GM18511 (cell line): ENCODE measurements around the gene YTHDF2.
A peak's percentile ranks its signal among the peaks of the same experiment; 100 is the strongest.
"Not testable (repeated sequence)": the region's sequence is repeated elsewhere in the genome, so short reads cannot be mapped to it uniquely, and the experiment has no call there.

Experiments used
- ATAC-seq: cut with Tn5 transposase; IDR thresholded peaks from one replicate; pipeline ENCODE4 v1.9.1; 2021; ENCODE audit warnings: mild to moderate bottlenecking, moderate library complexity; ENCODE audit not compliant: unreplicated experiment

YTHDF2 gene

DNA sequence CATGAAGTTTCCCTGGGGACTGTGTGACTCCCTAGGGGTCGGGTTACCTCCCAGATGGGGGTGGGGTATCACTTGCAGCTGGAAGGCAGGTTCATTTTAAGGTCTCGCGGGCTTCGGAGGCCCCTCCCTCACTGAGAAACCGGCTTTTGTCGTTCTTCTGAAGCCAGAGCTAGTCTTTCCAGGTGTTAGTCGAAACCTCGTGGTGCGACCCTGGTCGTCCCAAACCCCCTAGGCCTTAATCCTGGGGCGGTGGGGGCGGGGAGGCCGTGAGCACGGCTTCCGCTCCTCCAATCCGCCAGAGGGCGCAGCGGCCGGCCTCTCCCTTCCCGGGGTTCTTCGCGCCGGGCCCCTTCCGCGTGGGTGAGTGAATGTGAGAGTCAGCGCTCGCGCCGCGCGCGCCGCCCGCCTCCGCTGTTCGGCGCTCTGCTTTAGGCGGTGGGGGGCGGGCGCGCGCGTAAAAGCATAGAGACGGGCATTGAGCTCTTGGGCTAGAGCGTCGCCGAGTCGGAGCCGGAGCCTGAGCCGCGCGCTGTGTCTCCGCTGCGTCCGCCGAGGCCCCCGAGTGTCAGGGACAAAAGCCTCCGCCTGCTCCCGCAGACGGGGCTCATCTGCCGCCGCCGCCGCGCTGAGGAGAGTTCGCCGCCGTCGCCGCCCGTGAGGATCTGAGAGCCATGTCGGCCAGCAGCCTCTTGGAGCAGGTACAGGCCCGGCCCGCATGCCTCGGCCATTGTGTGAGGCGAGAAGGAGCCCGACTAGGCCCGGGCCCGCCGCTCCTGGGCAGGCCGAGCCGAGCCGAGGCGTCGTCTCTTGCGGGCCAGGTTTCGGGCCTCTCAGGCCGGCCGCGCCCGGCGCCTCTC lies at the start of gene YTHDF2:
TSS of gene YTHDF2 (plus strand) at position 491 of the 857 bp plus-strand sequence. CDS start at position 672, 181 bp downstream.
- peak; percentile 87 for ATAC-seq

DNA sequence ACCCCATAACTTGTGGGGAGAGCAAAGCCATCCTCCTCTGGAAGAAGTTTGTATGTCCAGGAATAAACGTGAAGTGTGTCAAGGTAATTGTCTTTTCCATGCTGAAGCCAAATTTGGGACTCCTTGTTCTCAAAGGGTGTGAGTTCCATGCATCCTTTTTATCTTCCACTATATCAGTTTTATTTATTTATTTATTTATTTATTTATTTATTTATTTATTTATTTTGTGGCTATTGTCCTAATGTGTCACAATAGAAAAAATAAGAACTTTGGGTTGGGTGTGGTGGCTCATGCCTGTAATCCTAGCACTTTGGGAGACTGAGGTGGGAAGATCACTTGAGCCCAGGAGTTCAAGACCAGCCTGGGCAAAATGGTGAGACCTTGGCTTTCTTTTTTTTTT lies 45.1 kb upstream of the YTHDF2 start:
- ATAC-seq = not testable (repeated sequence)

DNA sequence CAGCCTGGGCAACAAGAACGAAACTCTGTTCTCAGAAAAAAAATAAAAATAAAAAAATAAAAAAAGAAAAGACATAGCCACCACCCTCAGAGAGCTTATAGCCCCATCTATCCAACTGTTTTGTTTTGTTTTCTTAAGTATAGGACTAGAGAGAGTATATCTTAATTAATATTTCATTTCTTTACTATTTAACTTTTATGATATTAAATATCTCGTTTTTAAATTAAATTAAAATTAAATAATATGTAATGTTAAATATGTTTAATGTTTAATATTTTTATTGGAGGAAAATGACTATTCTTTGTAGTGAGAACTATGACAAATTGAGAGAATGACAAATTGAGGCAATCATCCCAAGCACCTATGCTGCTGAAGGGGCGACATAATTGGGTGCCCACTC lies 33.1 kb upstream of the YTHDF2 start:
- ATAC-seq = no peak

DNA sequence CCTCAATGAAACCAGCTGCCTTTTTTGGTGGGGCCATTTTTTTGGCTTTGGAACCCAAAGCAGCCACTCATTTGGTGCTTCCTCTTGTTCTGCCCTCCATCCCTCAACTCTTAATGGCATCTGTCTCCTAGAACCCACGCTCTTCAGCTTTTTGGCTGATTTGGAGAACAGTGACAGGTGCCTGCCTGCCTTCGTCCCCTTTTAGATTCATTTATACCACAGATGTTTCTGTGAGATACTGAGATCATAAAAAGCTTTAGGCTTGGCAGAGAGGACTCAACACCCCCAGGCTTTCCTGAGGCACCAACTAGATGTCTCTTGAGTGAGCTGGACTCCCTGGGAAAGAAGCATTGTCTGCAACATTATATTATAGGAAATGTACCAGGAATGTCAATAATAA lies 20.4 kb upstream of the YTHDF2 start:
- no peak for ATAC-seq

DNA sequence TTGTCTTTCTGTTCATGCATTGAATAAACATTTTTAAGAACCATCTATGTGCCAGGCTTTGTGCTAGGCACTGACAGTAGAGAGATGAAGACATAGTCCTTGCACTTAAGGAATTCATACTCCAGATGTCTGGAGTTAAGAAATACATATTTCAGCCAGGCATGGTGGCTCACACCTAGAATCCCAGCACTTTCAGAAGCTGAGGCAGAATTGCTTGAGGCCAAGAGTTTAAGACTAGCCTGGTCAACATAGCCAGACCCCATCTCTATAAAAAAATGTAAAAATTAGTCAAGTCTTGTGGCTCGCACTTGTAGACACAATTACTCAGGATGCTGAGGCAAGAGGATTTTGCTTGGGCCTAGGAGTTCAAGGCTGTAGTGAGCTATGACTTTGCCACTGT lies 18.6 kb upstream of the YTHDF2 start:
- ATAC-seq = no peak

DNA sequence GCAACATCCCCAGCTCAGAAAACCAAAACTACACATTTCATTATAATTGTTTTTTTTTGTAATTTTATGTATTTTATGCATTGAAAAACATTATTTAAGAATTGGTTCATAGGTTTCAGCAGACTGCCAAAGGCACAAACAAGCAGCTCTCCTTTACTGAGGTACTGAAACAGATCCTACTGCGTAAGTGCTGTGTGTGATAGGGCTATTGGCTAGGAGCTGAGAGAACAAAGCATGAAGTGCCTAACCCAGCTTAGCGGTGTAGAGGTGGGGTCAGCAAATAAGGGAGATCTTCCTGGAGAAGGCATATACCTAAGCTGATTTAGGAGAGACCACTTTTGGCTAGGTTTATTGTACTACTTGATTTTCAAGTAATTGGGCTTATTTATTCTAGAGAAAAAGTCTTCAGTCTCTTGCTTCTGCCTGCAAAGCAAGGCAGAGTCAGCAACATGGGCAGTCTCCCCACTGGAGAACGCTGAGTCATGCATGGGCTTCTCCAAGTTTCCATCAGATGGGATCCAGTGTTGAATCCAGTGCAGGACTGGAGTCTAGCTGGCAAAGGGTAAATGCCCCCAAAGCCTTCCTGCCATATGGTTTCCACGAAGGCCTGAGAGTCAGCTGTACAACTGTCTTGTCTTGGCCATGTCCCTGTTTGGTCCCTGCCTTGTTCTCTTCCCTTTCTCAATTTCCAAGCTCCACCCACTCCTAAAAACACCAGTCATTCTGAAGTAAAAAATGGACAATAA lies 18.0 kb upstream of the YTHDF2 start:
- ATAC-seq = no peak

- no peak for ATAC-seq
These were observed 17.5 kb upstream of the YTHDF2 start for GRCh38 chr1:28719332-28719619.

GRCh38 chr1:28720376-28720775 lies 16.4 kb upstream of the YTHDF2 start:
- ATAC-seq = no peak

- not testable (repeated sequence) for ATAC-seq
These were observed 14.8 kb upstream of the YTHDF2 start for GRCh38 chr1:28721927-28722326.

GRCh38 chr1:28725365-28725764 lies 11.4 kb upstream of the YTHDF2 start:
- ATAC-seq = not testable (repeated sequence)

GRCh38 chr1:28735961-28736449 lies 735 bp upstream of the YTHDF2 start:
- ATAC-seq = no peak

DNA sequence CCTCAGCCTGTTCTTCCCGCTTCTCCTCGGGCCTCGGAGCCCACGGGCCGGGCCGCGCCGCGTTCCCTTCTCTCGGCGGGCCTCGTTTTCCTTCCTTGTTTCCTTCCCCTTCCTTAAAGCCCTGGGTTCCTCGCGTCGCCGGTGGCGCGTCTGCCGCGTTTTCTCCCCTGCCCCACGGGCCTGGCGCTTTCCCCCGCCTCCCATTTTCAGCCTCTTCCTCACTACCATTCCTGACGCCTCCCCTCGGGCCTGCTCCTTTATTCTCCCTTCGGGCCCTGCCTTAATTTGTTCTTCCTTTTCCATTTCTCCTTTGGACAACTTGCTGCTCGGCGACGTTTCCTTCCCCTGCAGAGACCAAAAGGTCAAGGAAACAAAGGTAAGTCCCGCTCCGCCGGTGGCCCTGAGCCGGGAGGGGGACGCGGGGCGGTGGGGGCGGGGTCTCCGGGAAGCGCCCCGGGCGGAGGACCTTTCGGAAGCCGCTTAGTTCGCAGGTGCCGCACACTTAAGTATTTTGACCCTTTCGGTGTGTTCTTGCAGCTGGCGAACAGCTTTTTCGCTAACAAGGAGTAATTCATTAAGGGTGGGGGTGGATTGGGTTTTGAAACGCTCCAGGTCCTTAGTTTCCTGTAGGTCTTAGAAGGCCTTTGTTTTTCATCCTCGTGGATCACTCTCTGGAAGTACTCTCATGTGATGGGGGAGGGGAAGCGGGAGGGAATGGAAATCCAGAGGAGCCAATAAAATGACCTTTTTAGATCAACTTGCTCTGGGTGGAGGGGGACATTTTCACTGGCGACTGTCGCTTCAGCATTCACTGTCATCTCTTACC lies 780 bp downstream of the YTHDF2 start:
- peak; percentile 22 for ATAC-seq

DNA sequence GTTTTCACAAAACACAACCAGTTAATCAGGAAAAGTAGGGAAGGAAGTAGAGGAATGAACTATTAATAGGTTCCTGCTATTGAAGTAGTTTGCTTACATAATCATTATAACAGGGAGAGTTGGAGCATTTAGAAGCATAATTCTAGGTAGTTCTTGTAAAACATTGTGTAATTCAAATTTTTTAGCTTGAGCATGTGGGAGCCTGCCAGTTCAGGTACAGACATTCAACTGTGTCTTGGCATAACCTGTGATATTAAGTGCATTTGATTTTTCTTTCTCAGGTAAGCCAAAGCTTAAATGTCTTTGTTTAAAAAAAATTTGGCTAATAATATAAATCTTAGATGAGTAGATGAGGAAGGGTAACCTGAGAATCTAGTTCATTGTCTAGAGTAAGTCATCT lies 3.4 kb downstream of the YTHDF2 start:
- ATAC-seq = no peak

DNA sequence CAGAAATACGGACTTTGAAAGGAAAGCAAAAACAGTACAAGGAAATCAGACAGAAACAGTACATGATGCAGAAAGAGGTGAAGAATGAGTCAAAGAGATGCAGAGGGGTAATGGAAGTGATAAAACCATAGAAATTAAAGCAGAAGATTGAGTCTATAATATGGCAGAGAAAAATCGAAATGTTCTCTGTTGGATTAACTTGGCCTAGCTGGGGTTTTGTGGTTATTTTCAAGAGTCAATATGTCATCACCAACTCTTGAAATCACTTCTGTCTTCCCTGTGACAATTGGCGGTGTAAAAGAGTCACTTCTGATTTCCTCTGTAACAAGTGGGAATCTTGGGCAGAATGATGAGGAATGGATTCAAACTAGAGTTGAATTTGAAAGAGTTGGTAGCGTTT lies 7.4 kb downstream of the YTHDF2 start:
- ATAC-seq = no peak

GRCh38 chr1:28745653-28746173 lies 9.0 kb downstream of the YTHDF2 start:
- no peak for ATAC-seq

GRCh38 chr1:28750330-28750729 lies 13.6 kb downstream of the YTHDF2 start:
- ATAC-seq = no peak

GRCh38 chr1:28750771-28751294 lies 14.1 kb downstream of the YTHDF2 start:
- ATAC-seq = not testable (repeated sequence)

GRCh38 chr1:28751315-28752060 lies 14.7 kb downstream of the YTHDF2 start:
- no peak for ATAC-seq

GRCh38 chr1:28755701-28756100 lies 19.0 kb downstream of the YTHDF2 start:
- no peak for ATAC-seq

DNA sequence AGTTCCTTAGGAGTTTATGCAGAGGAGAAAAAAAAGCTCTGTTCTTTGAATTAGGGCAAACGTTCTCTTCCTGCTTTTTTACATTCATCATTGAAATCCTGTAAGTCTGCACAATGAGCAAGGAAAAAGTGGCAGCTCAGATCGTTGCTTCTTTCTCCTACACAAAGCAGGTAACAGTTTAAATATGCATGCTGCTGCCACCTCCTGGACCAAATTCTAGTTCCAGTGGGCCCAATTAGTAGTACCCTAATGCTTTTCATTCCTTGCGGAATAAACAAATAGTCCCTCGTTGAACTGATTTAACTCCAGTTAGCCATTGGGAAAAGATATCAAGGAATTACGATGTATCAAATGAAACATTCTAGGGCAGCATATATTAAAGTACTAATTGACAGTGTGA lies 20.1 kb downstream of the YTHDF2 start:
- no peak for ATAC-seq
